Parathyroid adenoma (tissue), 2 donors: ENCODE data around the gene HS6ST3.

Experiments used
- H2AFZ ChIP-seq: fragments of 300-600 bp; sonication (generic); one replicate; pipeline ENCODE4 v1.7.0; 2017; ENCODE audit warnings: antibody characterized with exemption, mild to moderate bottlenecking
- H3K27ac ChIP-seq: fragments of 300-600 bp; sonication (generic); one replicate; pipeline ENCODE4 v1.7.0; 2017
- H3K27me3 ChIP-seq: fragments of 300-600 bp; sonication (generic); one replicate; pipeline ENCODE4 v1.7.0; 2017; ENCODE audit warnings: low read length; ENCODE audit not compliant: control insufficient read depth, insufficient read depth
- H3K36me3 ChIP-seq: fragments of 300-600 bp; sonication (generic); one replicate; pipeline ENCODE4 v1.7.0; 2017; ENCODE audit warnings: low read length; ENCODE audit not compliant: control insufficient read depth, insufficient read depth
- H3K4me1 ChIP-seq: fragments of 300-600 bp; sonication (generic); one replicate; pipeline ENCODE4 v1.7.0; 2017; ENCODE audit warnings: control low read depth
- H3K4me2 ChIP-seq: fragments of 300-600 bp; sonication (generic); one replicate; pipeline ENCODE4 v1.7.0; 2017; ENCODE audit warnings: low read length
- H3K4me3 ChIP-seq: fragments of 300-600 bp; sonication (generic); one replicate; pipeline ENCODE4 v1.7.0; 2017; ENCODE audit warnings: low read depth, low read length
- H3K79me2 ChIP-seq: fragments of 300-600 bp; sonication (generic); one replicate; pipeline ENCODE4 v1.7.0; 2017; ENCODE audit warnings: control low read depth
- H3K9ac ChIP-seq: fragments of 300-600 bp; sonication (generic); one replicate; pipeline ENCODE4 v1.7.0; 2017; ENCODE audit warnings: mild to moderate bottlenecking
- H3K9me3 ChIP-seq: fragments of 300-600 bp; sonication (generic); one replicate; pipeline ENCODE4 v1.7.0; 2017; ENCODE audit warnings: low read length; ENCODE audit not compliant: control insufficient read depth
- TF ChIP-seq, protein P1 (sequence below): fragments of 300-600 bp; sonication (generic); IDR thresholded peaks from one replicate; pipeline ENCODE4 v1.7.0; 2017; ENCODE audit warnings: antibody characterized with exemption, mild to moderate bottlenecking
- donor health status: primary hyperparathyroidism.

The HS6ST3 gene

DNA sequence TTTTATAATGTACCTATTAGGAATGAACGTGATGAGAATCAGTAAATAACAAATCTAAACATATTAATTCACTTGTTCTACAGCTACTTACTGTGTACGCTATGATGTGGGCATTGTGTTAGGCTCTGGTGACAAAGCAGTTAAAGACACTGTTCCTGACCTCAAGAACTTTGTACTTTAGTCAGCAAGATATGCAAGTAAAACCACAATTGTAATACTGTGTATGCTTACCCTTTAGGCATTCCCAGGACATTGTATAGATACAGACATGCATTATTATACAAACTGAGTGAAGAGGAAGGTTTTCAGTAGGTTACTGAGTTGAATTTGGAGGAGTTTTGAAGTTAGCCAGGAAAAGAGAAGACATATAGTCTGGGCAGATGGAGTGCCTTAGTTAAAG, 435.8 kb downstream of the HS6ST3 start:
- Histone ChIP-seq H3K36me3 (no peaks in the 10 kb centered on the region), H3K79me2 (no peaks in the 10 kb centered on the region), H3K4me3 (no peak overlapping the region), H3K4me2 (no peak overlapping the region), H2AFZ (no peak overlapping the region), H3K9ac (no peak overlapping the region), H3K9me3 (no peaks in the 10 kb centered on the region), H3K27me3 (no peaks in the 10 kb centered on the region), H3K4me1 (no peaks in the 10 kb centered on the region), H3K27ac (no peak overlapping the region)
- TF ChIP-seq, protein P1, sequence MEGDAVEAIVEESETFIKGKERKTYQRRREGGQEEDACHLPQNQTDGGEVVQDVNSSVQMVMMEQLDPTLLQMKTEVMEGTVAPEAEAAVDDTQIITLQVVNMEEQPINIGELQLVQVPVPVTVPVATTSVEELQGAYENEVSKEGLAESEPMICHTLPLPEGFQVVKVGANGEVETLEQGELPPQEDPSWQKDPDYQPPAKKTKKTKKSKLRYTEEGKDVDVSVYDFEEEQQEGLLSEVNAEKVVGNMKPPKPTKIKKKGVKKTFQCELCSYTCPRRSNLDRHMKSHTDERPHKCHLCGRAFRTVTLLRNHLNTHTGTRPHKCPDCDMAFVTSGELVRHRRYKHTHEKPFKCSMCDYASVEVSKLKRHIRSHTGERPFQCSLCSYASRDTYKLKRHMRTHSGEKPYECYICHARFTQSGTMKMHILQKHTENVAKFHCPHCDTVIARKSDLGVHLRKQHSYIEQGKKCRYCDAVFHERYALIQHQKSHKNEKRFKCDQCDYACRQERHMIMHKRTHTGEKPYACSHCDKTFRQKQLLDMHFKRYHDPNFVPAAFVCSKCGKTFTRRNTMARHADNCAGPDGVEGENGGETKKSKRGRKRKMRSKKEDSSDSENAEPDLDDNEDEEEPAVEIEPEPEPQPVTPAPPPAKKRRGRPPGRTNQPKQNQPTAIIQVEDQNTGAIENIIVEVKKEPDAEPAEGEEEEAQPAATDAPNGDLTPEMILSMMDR = no peak

DNA sequence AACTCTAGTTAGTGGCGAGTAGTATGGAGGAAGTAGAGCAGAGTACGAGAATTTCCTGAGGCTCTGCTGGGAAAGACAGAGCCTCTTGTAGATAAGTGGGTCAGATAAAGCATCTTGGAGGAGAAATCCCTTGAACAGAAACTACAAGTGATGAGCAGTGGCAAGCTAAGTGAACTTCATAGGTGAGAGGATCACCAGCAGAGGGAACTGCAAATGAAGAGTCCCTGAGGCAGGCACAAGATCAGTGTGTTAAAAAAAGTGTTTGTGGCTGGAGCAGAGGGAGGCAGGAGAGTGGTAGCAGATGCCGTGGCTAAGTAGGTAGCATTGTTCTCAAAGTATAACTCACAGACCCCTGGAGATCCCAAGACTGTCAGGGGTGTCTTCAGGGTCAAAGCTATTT, 437.6 kb downstream of the HS6ST3 start:
- no peak overlapping the region for H3K27ac ChIP-seq
- H3K36me3 ChIP-seq = no peaks in the 10 kb centered on the region
- no peaks in the 10 kb centered on the region for H3K4me1 ChIP-seq
- H3K9ac ChIP-seq = no peak overlapping the region
- no peak overlapping the region for H3K4me3 ChIP-seq
- H3K4me2 ChIP-seq = no peak overlapping the region
- no peaks in the 10 kb centered on the region for H3K79me2 ChIP-seq
- no peaks in the 10 kb centered on the region for H3K9me3 ChIP-seq
- no peak overlapping the region for H2AFZ ChIP-seq
- H3K27me3 ChIP-seq = no peaks in the 10 kb centered on the region
- TF ChIP-seq, protein P1 = no peak

DNA sequence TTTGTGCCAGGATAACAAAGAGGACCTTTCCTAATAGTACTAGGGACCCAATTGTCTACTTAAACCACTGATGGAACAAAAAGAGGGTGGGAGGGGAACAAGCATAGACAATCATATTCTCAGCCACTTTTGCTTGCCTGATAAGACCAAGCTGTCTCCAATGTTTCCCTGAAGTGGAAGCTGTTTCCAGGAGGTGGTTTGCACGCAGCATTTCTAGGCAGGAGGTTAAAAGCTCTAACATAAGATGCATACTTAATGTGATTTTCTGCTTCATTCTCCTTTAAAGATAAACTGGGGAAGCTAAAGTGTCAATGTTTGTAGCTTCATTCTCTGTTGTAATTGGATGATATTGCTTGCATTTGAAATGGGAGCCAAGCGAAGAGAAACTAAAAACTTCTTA, 442.9 kb downstream of the HS6ST3 start:
- no peak overlapping the region for H3K9ac ChIP-seq
- no peak overlapping the region for H3K4me2 ChIP-seq
- no peak overlapping the region for H3K27ac ChIP-seq
- no peak overlapping the region for H3K4me3 ChIP-seq
- no peaks in the 10 kb centered on the region for H3K9me3 ChIP-seq
- no peaks in the 10 kb centered on the region for H3K79me2 ChIP-seq
- no peak overlapping the region for H2AFZ ChIP-seq
- no peaks in the 10 kb centered on the region for H3K36me3 ChIP-seq
- H3K27me3 ChIP-seq = no peaks in the 10 kb centered on the region
- TF ChIP-seq, protein P1 = no peak
- no peaks in the 10 kb centered on the region for H3K4me1 ChIP-seq

DNA sequence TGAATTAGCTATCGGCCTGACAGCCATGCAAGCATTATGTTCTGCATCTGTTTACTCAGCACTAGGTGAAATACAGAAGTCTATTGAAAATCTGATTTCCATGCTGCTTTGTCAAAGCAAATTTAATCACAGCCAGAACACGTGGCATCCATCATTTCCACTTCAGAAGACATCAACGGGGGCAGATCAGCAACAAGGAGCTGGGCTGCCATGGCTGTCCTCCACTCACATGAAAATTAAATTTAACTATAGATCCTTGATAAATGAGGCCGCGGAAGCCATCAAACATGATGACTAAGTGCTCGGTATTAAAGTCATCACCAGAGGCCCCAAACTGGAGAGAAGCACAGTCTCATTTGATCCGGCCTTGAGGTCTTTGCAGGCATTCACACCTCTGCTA, 443.5 kb downstream of the HS6ST3 start:
- H3K9ac ChIP-seq = no peak overlapping the region
- no peak overlapping the region for H3K27ac ChIP-seq
- no peaks in the 10 kb centered on the region for H3K36me3 ChIP-seq
- no peaks in the 10 kb centered on the region for H3K9me3 ChIP-seq
- TF ChIP-seq, protein P1 = no peak
- H3K4me2 ChIP-seq = no peak overlapping the region
- H3K27me3 ChIP-seq = no peaks in the 10 kb centered on the region
- H3K79me2 ChIP-seq = no peaks in the 10 kb centered on the region
- no peaks in the 10 kb centered on the region for H3K4me1 ChIP-seq
- no peak overlapping the region for H2AFZ ChIP-seq
- no peak overlapping the region for H3K4me3 ChIP-seq

DNA sequence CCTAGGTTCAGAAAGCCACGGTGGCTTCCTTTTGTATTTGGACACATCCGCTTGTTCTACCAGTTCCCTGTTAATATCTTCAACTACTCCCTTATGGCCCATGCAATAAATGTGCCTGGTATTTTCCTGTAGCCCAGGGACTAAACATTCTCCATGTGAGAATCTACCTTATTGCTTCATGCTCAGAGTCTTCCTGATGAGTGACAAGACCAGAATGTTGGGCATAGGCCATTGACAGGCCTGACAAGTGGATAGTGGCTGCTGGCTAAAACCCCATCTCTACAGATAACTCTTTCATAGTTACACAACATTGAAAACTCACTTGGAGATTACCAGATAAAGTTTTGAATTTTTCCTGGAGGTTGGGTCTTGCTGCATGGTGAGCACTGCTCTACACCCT, 449.9 kb downstream of the HS6ST3 start:
- Histone ChIP-seq H2AFZ (no peak overlapping the region), H3K4me1 (no peaks in the 10 kb centered on the region), H3K9me3 (no peaks in the 10 kb centered on the region), H3K4me3 (no peak overlapping the region), H3K27me3 (no peaks in the 10 kb centered on the region), H3K27ac (no peak overlapping the region), H3K9ac (no peak overlapping the region), H3K36me3 (no peaks in the 10 kb centered on the region), H3K79me2 (no peaks in the 10 kb centered on the region), H3K4me2 (no peak overlapping the region)
- TF ChIP-seq, protein P1 = no peak
